Measurements from ENCODE around the gene SCNN1A.

The SCNN1A gene

DNA sequence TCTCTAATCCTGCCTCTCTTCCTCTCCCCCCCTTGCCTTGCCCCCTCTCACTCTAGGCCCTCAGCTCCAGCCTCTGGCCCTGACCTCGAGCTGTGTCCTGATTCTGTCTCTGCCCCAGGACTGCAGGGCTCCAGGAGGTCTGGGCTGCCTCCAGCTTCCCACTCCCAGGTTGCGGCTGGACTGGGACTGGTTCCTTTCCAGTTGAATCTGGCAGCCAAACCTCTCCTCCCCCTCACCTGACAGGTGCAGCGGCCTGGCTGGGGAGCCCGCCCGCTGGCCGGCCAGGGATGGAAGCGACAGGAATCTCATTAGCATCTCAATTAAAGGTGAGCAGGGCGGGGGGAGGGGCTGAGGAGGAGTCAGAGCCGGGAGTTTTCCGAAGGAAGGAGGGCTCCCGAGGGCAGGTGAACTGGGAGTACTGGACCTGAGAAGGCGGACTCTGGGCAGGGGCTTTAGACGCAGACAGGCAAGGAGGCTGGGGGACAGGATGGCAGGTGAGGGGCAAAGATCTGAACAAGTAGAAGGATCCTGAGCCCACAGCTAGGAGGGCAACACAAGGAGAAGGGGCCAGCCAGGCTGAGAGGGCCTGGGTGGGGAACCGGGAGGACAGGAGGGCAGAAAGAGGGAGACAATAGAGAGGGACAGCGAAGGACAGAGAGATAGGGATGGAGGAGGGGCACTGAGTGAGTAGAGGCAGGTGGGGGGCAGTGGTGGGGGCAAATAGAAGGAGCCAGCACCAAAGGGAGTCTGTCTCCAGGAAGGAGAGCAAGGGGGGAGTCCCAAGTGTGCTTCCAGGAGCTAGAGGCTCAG, at the start of gene SCNN1A:
Gene SCNN1A, minus strand, starts transcription at position 295 of the 810 bp plus-strand sequence. CDS start 780 bp downstream, outside the sequence.
- DNase-seq = no peak

GRCh38 chr12:6424866-6425265, 49.5 kb upstream of the SCNN1A start:
- DNase-seq = no peak

GRCh38 chr12:6424008-6424347, 48.6 kb upstream of the SCNN1A start:
- DNase-seq = no peak

- DNase-seq = peak; percentile 72 to 78
Observed at GRCh38 chr12:6423267-6424007, 48.1 kb upstream of the SCNN1A start.

DNA sequence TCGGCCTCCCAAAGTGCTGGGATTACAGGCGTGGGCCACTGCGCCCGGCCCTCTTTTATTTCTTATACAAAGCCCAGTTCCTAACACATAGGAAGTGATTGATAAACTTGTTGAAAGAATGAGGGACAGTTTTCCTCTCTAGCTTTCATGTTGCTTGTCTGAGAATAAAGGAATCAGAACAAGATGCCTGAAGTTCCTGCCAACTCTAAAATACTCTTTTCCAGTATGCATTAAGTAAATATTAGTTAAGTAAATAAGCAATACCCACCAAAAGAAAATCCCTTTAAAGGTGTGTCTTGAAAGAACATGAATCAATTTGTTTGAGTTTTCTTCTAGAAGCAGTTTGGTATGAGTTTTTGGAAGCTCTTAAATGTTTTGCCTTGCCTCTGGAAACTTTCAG, 45.0 kb upstream of the SCNN1A start:
- no peak for DNase-seq

GRCh38 chr12:6418796-6419195, 43.4 kb upstream of the SCNN1A start:
- DNase-seq = no peak

DNA sequence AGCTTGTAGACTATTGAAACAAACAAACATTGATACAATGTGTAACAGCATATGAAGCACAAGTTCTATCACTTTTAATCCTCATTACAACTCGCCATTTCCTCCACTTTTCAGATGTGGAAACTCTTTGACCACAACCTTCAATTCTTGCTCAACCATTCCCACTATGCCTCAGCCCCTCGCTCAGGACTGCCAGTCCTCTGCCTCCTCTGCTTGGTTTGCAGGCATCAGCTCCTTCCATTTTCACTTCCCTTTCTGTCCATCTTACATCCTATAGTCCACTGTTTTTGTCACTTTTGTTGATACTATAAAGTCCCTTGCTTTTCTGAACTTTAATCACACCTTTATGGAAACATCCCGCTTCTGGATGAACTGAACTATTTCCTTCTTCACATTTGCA, 41.2 kb upstream of the SCNN1A start:
- DNase-seq = no peak

DNA sequence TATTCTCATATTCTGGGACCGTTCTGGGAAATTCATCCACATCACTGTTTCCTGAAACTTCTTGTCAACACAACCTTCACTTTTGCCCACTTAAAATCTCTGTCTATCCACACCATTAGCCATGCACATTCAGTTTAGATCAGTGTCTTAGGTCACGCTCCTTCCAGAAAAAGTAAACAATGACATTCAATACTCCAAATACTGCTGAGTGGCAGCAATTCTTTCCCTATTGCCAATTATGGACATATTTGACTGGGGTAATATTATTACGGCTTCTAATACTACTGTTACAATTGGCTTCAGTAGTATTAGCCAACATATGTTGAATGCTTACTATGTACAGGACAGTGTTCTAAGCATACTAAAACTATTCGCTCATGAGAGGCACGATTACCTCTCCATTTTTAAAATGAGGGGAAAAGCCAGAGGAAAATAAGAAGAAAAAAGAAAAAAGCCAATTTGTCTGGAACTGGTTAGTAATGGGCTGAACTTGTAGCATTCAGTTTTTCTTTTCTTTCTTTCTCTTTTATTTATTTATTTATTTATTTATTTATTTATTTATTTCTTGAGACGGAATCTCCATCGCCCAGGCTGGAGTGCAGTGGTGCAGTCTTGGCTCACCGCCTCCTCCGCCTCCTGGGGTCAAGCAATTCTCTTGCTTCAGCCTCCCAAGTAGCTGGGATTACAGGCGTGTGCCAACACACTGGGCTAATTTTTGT, 32.0 kb upstream of the SCNN1A start:
- no peak for DNase-seq

DNA sequence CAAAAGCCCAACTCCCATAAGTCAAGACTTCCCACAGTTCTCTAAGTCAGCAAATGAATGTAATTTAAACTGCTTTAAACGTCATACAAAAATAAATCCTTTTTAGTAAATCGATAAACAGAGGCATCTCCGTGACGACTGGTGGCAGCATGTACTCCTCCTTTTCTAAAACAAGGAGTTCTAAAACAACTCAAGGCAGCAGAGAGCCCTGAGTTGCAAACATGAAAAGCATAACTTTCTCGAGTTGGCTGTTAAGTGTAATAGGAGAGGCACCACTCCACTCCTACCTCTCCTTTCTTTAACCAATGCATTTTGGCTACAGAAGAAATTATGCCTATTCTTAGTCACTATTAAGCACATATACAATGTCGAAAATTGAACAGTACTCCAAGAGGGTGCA, 30.6 kb upstream of the SCNN1A start:
- no peak for DNase-seq

DNA sequence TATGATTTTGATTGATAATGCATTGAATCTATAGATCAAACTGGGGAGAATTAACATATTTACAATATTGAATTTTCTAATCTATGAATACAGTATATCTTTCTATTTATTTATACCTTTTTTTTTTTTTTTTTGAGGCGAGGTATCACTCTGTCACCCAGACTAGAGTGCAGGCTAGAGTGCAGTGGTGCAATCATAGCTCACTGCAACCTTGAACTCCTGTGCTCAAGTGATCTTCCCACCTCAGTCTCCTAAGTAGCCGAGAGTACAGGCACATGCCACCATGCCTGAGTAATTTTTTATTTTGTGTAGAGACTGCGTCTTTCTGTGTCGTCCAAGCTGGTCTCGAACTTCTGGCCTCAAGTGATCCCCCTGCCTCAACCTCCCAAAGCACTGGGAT, 29.0 kb upstream of the SCNN1A start:
- no peak for DNase-seq

DNA sequence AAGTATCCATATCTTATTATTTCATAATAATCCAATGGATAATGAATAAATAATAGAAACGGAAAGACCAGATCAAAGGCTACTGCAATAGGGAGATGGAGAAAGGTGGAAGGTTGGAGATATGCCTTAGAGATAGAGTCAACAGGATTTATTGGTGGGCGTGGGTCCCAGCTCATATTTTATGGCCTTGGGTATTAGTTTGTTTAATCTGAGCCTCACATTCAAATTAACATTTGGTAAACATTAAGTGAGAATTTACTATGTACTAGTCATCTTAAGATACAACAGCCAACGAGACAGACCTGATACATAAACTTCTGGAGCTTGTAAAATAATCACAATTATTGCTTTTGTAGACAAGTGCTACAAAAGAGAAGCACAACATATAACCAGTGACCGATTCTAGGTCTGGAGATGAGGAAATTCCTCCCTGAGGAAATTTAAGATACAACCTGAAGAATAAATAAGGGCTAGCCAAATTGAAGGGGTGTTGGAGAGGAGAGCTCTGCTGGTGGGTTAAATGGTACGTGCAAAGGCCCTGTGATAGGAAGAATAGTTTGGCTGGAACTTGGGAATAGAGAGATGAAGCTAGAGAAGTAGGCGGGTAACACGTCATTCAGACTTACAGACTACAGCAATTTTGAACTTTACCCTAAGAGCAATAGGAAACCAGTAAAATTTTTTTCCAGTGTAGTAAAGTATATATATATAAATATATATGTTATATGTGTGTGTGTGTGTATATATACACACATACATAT, 24.7 kb upstream of the SCNN1A start:
- no peak for DNase-seq

GRCh38 chr12:6396031-6396430, 20.7 kb upstream of the SCNN1A start:
- DNase-seq = no peak

GRCh38 chr12:6394398-6394797, 19.0 kb upstream of the SCNN1A start:
- DNase-seq = no peak

- no peak for DNase-seq
Observed at GRCh38 chr12:6393109-6393508, 17.7 kb upstream of the SCNN1A start.

GRCh38 chr12:6392504-6392903, 17.1 kb upstream of the SCNN1A start:
- DNase-seq = no peak

DNA sequence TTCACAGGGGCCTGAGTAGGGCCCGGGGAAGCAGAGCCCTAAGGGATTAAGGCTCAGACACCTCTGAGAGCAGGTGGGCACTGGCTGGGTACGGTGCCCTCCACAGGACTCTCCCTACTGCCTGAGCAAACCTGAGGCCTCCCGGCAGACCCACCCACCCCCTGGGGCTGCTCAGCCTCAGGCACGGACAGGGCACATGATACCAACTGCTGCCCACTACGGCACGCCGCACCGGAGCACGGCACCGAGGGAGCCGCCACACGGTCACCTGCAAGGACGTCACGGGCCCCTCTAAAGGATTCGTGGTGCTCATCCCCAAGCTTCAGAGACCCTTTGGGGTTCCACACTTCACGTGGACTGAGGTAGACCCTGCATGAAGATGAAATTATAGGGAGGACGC, 15.7 kb upstream of the SCNN1A start:
- no peak for DNase-seq

GRCh38 chr12:6390084-6390799, 14.9 kb upstream of the SCNN1A start:
- no peak for DNase-seq

GRCh38 chr12:6387541-6387940, 12.2 kb upstream of the SCNN1A start:
- DNase-seq = no peak

- DNase-seq = no peak
Observed at GRCh38 chr12:6386491-6386890, 11.1 kb upstream of the SCNN1A start.

DNA sequence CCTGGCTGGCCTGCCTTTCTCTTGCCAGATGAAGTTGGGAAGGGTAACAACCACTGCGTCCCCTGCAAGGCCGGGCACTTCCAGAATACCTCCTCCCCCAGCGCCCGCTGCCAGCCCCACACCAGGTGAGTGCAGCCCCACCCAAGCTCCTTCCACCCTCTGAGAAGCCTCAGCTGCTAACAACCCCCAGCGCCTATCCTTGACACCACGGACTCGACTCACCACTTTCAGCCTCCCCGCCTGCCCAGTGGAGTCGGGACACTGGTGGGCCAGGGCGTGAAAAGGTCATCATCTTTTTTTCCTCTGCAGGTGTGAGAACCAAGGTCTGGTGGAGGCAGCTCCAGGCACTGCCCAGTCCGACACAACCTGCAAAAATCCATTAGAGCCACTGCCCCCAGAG, 10.7 kb upstream of the SCNN1A start:
- no peak for DNase-seq

GRCh38 chr12:6384499-6385436, 9.4 kb upstream of the SCNN1A start:
- no peak for DNase-seq
